Activated CD8-positive, alpha-beta memory T cell treated with anti-CD3 and anti-CD28 coated beads, Interleukin-2, amount 50 U/mL, for 1 hour (primary cell): ENCODE results near the gene GPR173.

Experiments used
- DNase-seq: peaks from one replicate; pipeline ENCODE4 v3.0.0-alpha.2; 2020; ENCODE audit errors: extremely low read depth

GPR173 gene

GRCh38 chrX:53089224-53089842, 40.7 kb downstream of the GPR173 start:
- DNase-seq: no peak

DNA sequence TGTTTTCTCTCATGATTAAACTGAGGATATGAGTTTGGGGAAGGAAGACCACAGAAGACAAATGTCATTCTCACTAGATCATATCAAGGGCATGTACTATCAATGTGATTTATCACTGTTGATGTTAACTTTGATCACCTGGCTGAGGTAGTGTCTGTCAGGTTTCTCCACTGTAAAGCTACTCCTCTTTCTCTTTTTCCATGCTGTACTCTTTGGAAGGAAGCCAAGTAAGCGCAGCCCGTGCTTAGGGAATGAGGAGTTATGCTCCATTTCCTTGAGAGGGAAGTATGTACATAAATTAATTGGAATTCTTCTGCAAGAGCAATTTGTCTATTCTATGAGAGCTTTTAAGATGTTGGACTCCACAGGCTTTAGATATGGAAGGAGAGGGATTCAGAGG, 41.3 kb downstream of the GPR173 start:
- no peak for DNase-seq

DNA sequence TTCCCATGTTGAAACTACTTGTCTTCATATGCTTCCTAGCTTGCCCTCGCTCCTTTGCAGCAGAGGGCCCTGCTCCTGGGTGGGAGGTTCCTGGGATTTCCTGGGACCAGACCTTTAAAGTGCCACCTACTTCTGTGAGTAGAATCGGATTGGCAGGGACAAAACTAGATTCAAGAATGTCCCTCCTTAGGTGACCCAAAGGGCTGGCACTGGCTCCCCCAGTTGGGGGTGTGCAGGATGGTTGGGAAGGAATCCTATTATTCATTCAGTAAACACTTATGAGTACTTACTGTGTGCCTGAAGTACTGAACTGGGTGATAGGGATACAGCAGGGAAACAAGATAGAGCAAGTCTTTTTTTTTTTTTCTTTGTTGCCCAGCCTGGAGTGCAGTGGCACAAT, 42.8 kb downstream of the GPR173 start:
- DNase-seq: no peak

GRCh38 chrX:53093177-53093655, 44.6 kb downstream of the GPR173 start:
- no peak for DNase-seq

GRCh38 chrX:53093748-53094581, 45.4 kb downstream of the GPR173 start, which contains the start of gene KANTR:
KANTR (plus strand) TSS chrX:53094142; CDS start chrX:53124273, 30,131 bp downstream.
- DNase-seq: peak; percentile 67

GRCh38 chrX:53094582-53094905, 46.0 kb downstream of the GPR173 start:
- no peak for DNase-seq

DNA sequence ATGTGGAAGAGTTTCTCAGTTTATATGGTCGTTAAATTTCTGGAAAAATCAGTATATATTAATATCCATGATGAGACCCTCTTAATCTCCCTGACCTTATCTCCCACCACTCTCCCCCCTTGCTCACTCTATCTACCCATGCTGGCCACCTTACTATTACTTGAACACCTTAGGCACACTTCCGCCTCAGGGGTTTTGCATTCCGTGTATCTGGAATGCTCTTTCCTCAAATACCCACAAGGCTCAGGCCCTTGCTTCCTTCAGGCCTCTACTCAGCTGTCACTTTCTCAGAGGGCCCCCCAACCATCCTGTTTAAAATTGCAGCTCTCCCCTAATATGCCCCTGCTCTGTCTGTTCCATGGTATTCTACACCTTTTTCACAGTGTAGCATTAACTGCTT, 47.2 kb downstream of the GPR173 start:
- DNase-seq: no peak

DNA sequence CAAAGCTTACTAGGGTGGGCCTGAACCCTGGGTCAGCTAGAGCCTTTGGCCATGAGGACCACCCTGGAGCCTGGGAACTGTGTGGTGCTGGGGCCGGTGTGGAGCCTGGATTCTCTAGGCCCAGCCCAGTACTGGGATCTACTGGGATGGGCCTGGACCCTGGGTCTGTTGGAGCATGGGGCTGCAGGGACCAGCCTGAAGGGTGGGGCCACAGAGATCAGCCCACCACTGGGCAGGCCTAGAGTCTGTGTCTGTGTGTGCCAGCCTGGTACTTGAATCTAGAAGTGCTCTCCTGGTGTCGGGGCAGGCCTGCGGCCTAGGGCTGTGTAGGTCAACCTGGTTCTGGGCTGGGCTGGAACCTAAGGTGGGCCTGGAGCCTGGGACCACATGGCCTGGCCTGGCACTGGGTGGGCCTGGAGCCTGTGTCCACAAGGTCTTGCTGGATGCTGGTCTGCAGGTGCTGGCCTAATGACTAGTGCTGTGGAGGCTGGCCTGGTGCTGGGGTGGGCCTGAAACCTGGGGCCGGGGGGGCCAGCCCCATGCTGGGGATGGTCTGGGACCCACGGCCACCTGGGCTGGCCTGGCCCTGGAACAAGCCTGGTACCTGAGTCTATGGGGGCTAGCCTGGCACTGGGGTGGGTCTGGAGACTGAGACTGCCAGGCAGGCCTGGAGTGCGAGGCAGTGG, 66.4 kb downstream of the GPR173 start:
- DNase-seq: no peak

DNA sequence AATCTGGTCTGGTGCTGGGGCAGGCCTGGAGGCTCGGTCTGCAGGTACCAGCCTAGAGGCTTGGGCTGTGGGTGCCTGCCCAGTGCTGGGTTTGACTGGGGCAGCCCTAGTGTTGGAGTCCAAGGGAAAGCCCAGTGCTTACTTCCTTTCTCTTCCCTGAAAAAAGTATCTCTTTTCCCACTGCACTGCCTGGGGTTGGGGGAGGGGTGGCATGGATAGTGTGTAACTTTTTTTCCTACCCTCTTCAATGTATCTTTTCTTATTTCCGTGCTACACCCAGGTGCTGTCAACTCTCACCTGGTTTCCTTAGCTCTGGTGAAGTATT, 66.9 kb downstream of the GPR173 start:
- no peak for DNase-seq

GRCh38 chrX:53116101-53116500, 67.5 kb downstream of the GPR173 start:
- no peak for DNase-seq

DNA sequence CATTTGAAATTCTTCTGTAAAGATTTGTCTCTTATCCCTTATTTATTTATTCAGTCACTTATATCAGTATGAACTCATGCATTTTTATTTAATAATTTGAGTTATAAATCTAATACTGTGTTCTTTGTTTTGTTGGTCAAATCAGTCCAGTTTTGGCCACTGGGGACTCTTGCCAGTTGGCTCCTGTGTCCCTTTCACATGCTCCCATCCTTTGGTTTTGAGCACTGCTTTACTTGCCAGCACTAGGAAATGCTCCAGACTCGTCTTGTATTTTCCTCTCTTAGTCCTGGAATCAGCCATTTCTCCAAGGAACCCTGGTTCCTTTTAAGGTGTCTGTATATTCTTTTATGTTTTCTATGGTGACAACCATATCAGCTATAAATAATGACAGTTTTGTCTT, 73.4 kb downstream of the GPR173 start:
- DNase-seq: no peak

GRCh38 chrX:53125506-53125905, 76.9 kb downstream of the GPR173 start:
- no peak for DNase-seq

GRCh38 chrX:53126377-53126776, 77.8 kb downstream of the GPR173 start:
- no peak for DNase-seq

DNA sequence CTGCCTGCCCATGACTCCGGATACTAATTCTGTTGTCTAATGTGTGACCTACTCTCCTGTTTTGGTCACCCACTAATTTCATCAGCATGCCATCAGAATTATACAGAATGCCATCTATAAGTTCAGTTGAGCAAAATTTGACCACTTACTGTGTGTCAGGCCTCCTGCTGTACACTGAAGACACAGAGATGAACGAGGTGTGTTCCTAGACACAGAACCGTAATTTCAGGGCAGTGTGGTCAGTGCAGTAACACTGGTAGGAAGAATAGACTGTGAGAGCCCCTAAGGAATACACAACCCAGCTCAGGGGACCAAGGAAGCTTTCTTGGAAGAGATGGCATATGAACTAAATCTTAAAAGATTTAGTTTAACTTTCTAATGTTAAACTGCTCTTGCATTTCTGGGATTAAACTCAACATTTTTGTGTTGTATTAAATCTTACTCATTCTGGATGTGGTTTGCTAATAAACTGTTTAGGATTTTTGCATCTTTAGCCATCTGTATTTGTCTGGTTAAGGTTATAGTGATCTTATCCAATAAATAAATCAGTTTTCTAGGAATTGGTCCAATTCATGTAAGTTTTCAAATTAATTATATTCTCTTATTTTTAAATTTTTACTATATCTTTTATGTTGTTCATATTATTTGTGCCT, 79.6 kb downstream of the GPR173 start:
- no peak for DNase-seq
